HEK293 (cell line): ENCODE measurements around the gene HEATR5A.

ENCODE experiments used
- CTCF ChIA-PET: fragments of 350-600 bp; formaldehyde crosslinking; extraction: SDS; loops from one replicate; lab custom pipeline; 2021; ENCODE audit warnings: antibody characterized with exemption; lab: Yijun Ruan, JAX
- POLR2A ChIA-PET: fragments of 300-600 bp; formaldehyde crosslinking; extraction: SDS; loops from one replicate; lab custom pipeline; 2020; ENCODE audit warnings: antibody characterized with exemption, inconsistent platforms; lab: Yijun Ruan, JAX
- H3K27ac ChIP-seq: fragments of 200-500 bp; sonication (Bioruptor generic); 2 replicates; pipeline ENCODE4 v1.5.1; 2014; ENCODE audit warnings: low read depth, low read length, control low read depth, inconsistent platforms; ENCODE audit errors: extremely low read depth
- H3K36me3 ChIP-seq, 2 experiments: fragments of 200-500 bp in 1 of 2; sonication (Bioruptor generic) in 1 of 2; 1 replicate in 1 of 2; 2 replicates in 1 of 2; pipeline ENCODE4 v1.5.1; 2014 to 2017; ENCODE audit warnings: inconsistent platforms in 2 of 2, low read length in 2 of 2; ENCODE audit not compliant: control insufficient read depth in 2 of 2, insufficient read depth in 1 of 2
- H3K4me1 ChIP-seq: fragments of 200-500 bp; sonication (Bioruptor generic); 2 replicates; pipeline ENCODE4 v1.5.1; 2014; ENCODE audit warnings: mild to moderate bottlenecking, low read length, inconsistent platforms; ENCODE audit not compliant: control insufficient read depth, insufficient read depth
- H3K4me3 ChIP-seq: 2 replicates; pipeline ENCODE4 v1.5.1; 2011; ENCODE audit warnings: low read depth, mild to moderate bottlenecking, control low read depth, low read length, moderate library complexity
- H3K9me3 ChIP-seq: fragments of 200-500 bp; sonication (Bioruptor generic); 2 replicates; pipeline ENCODE4 v1.5.1; 2014; ENCODE audit warnings: low read depth, low read length, inconsistent platforms; ENCODE audit not compliant: control insufficient read depth, insufficient read depth
- BCL6B ChIP-seq: fragments of 450-650 bp; formaldehyde crosslinking; IDR thresholded peaks from 2 replicates; pipeline ENCODE4 v1.5.1; 2017; ENCODE audit warnings: missing biosample characterization, missing genetic modification characterization
- ELK4 ChIP-seq: IDR thresholded peaks from 2 replicates; pipeline ENCODE4 v1.6.1; 2011; ENCODE audit warnings: mild to moderate bottlenecking, low read depth, low read length, borderline replicate concordance
- KLF1 ChIP-seq: fragments of 450-650 bp; formaldehyde crosslinking; IDR thresholded peaks from 2 replicates; pipeline ENCODE4 v1.5.1; 2016; ENCODE audit warnings: missing biosample characterization, missing genetic modification characterization
- KLF9 ChIP-seq: fragments of 450-650 bp; formaldehyde crosslinking; IDR thresholded peaks from 2 replicates; pipeline ENCODE4 v1.5.1; 2016; ENCODE audit warnings: missing biosample characterization, missing genetic modification characterization, low read depth
- PRDM6 ChIP-seq: fragments of 450-650 bp; formaldehyde crosslinking; IDR thresholded peaks from 2 replicates; pipeline ENCODE4 v1.5.1; 2017; ENCODE audit warnings: missing biosample characterization, missing genetic modification characterization
- REST ChIP-seq: fragments of 450-650 bp; formaldehyde crosslinking; IDR thresholded peaks from 2 replicates; pipeline ENCODE4 v1.5.1; 2016; ENCODE audit warnings: missing biosample characterization, missing genetic modification characterization
- SALL2 ChIP-seq: fragments of 450-650 bp; formaldehyde crosslinking; IDR thresholded peaks from 2 replicates; pipeline ENCODE4 v1.5.0; 2017; ENCODE audit warnings: missing biosample characterization, mild to moderate bottlenecking, missing genetic modification characterization, borderline replicate concordance
- SCRT2 ChIP-seq: fragments of 450-650 bp; formaldehyde crosslinking; IDR thresholded peaks from 2 replicates; pipeline ENCODE4 v1.5.1; 2016; ENCODE audit warnings: missing biosample characterization, missing genetic modification characterization
- ZBTB48 ChIP-seq: fragments of 450-650 bp; formaldehyde crosslinking; IDR thresholded peaks from 2 replicates; pipeline ENCODE4 v1.5.1; 2016; ENCODE audit warnings: missing biosample characterization, missing genetic modification characterization
- ZEB2 ChIP-seq: fragments of 450-650 bp; formaldehyde crosslinking; IDR thresholded peaks from 2 replicates; pipeline ENCODE4 v1.5.1; 2016; ENCODE audit warnings: missing biosample characterization, missing genetic modification characterization
- ZFHX2 ChIP-seq: fragments of 450-650 bp; formaldehyde crosslinking; conservative IDR thresholded peaks from 2 replicates; pipeline ENCODE4 v1.5.1; 2016; ENCODE audit warnings: missing biosample characterization, missing genetic modification characterization
- ZNF146 ChIP-seq: fragments of 450-650 bp; formaldehyde crosslinking; IDR thresholded peaks from 2 replicates; pipeline ENCODE4 v1.5.1; 2016; ENCODE audit warnings: missing biosample characterization, missing genetic modification characterization
- ZNF169 ChIP-seq: fragments of 450-650 bp; formaldehyde crosslinking; IDR thresholded peaks from 2 replicates; pipeline ENCODE4 v1.5.1; 2016; ENCODE audit warnings: missing biosample characterization, missing genetic modification characterization
- ZNF302 ChIP-seq: fragments of 450-650 bp; formaldehyde crosslinking; IDR thresholded peaks from 2 replicates; pipeline ENCODE4 v1.5.1; 2016; ENCODE audit warnings: missing biosample characterization, missing genetic modification characterization, low read depth
- ZNF324 ChIP-seq: fragments of 450-650 bp; formaldehyde crosslinking; IDR thresholded peaks from 2 replicates; pipeline ENCODE4 v1.5.1; 2016; ENCODE audit warnings: missing biosample characterization, missing genetic modification characterization
- ZNF600 ChIP-seq: fragments of 450-650 bp; formaldehyde crosslinking; IDR thresholded peaks from 2 replicates; pipeline ENCODE4 v1.5.1; 2016; ENCODE audit warnings: missing biosample characterization, missing genetic modification characterization
- ZNF654 ChIP-seq: fragments of 450-650 bp; formaldehyde crosslinking; IDR thresholded peaks from 2 replicates; pipeline ENCODE4 v1.5.1; 2016; ENCODE audit warnings: low read depth, missing biosample characterization, missing genetic modification characterization
- ZNF747 ChIP-seq: fragments of 450-650 bp; formaldehyde crosslinking; IDR thresholded peaks from 2 replicates; pipeline ENCODE4 v1.5.1; 2016; ENCODE audit warnings: missing biosample characterization, missing genetic modification characterization
- ZNF843 ChIP-seq: fragments of 450-650 bp; formaldehyde crosslinking; IDR thresholded peaks from 2 replicates; pipeline ENCODE4 v1.5.1; 2016; ENCODE audit warnings: missing biosample characterization, missing genetic modification characterization
- ZSCAN5A ChIP-seq: fragments of 450-650 bp; formaldehyde crosslinking; IDR thresholded peaks from 2 replicates; pipeline ENCODE4 v1.5.1; 2016; ENCODE audit warnings: missing biosample characterization, missing genetic modification characterization
- ZXDB ChIP-seq: fragments of 450-650 bp; formaldehyde crosslinking; IDR thresholded peaks from 2 replicates; pipeline ENCODE4 v1.5.1; 2016; ENCODE audit warnings: missing biosample characterization, missing genetic modification characterization

Gene HEATR5A

GRCh38 chr14:31456841-31457664 lies 36.7 kb upstream of the HEATR5A start, which contains the start of gene DTD2 (continued):
- peak; percentile 46 for TF ChIP-seq KLF9 (tag by site-specific recombination)
- no peak for TF ChIP-seq SALL2 (tag by site-specific recombination)
- peak; percentile 82; the same call in 1 of the 2 replicates for TF ChIP-seq ZXDB (tag by site-specific recombination)
- no peak; the same call in 1 of the 2 replicates for TF ChIP-seq ZNF146
- TF ChIP-seq ZNF600 (tag by site-specific recombination) = peak; percentile 85
- TF ChIP-seq KLF1 (tag by site-specific recombination) = peak; percentile 61
- no peak for TF ChIP-seq PRDM6 (tag by site-specific recombination)
- peak; percentile 63; the same call in 1 of the 2 replicates for TF ChIP-seq REST (tag by site-specific recombination)

GRCh38 chr14:31449971-31450610 lies 29.7 kb upstream of the HEATR5A start:
- POLR2A ChIA-PET = interaction anchor here (1.1 kb wide), 1 partner anchor 29 kb away, joined by 5 read pairs; the partner anchor contains the start of gene HEATR5A
- Histone ChIP-seq H3K4me1 (no peaks in the 10 kb centered on the region), H3K9me3 (no peaks in the 10 kb centered on the region), H3K27ac (no peak overlapping the region), H3K36me3 (peaks cover 23 to 39% of the 10 kb centered on the region in 2 experiments), H3K4me3 (no peak overlapping the region)
- CTCF ChIA-PET = interaction anchor here (0.6 to 3.1 kb wide), 9 partner anchors 11 to 87 kb away, joined by 3 to 9 read pairs (median 4); no protein-coding TSS in a partner anchor
- TF ChIP-seq ZNF654 (tag by site-specific recombination) (peak; percentile 58), ZEB2 (tag by site-specific recombination) (no peak)

- Histone ChIP-seq H3K36me3 (peaks cover 23 to 39% of the 10 kb centered on the region in 2 experiments), H3K27ac (no peak overlapping the region), H3K9me3 (no peaks in the 10 kb centered on the region), H3K4me3 (no peak overlapping the region), H3K4me1 (no peaks in the 10 kb centered on the region)
- POLR2A ChIA-PET = interaction anchor here (1.1 to 1.2 kb wide), 2 partner anchors 29 kb away, joined by 4 to 5 read pairs; partner anchors contain the start of gene HEATR5A
- CTCF ChIA-PET = interaction anchor here (0.5 to 3.1 kb wide), 7 partner anchors 14 to 86 kb away, joined by 3 to 9 read pairs (median 4); no protein-coding TSS in a partner anchor
- TF ChIP-seq ZFHX2 (tag by site-specific recombination) (no peak), SCRT2 (no peak), ELK4 (no peak), ZNF324 (no peak), ZNF169 (tag by site-specific recombination) (no peak), ZNF843 (tag by site-specific recombination) (no peak), ZSCAN5A (tag by site-specific recombination) (no peak), ZNF747 (no peak), ZEB2 (tag by site-specific recombination) (no peak), ZNF302 (tag by site-specific recombination) (no peak), BCL6B (tag by site-specific recombination) (no peak), ZBTB48 (tag by site-specific recombination) (no peak)
Observed at GRCh38 chr14:31449136-31449535, 28.8 kb upstream of the HEATR5A start.
